ENCODE results near the gene CSNK1A1.

The CSNK1A1 gene

GRCh38 chr5:149594206-149594895 lies 43.1 kb upstream of the CSNK1A1 start:
- DNase-seq (ENCODE audit: low spot score) = no peak
- TF ChIP-seq, protein P1, sequence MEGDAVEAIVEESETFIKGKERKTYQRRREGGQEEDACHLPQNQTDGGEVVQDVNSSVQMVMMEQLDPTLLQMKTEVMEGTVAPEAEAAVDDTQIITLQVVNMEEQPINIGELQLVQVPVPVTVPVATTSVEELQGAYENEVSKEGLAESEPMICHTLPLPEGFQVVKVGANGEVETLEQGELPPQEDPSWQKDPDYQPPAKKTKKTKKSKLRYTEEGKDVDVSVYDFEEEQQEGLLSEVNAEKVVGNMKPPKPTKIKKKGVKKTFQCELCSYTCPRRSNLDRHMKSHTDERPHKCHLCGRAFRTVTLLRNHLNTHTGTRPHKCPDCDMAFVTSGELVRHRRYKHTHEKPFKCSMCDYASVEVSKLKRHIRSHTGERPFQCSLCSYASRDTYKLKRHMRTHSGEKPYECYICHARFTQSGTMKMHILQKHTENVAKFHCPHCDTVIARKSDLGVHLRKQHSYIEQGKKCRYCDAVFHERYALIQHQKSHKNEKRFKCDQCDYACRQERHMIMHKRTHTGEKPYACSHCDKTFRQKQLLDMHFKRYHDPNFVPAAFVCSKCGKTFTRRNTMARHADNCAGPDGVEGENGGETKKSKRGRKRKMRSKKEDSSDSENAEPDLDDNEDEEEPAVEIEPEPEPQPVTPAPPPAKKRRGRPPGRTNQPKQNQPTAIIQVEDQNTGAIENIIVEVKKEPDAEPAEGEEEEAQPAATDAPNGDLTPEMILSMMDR (IDR thresholded peaks at IDR 0.05; ENCODE audit: extremely low read depth, insufficient read depth, missing control alignments) = no peak
- in situ Hi-C loops (cut with MboI; ENCODE audit: low pct_unique_long_range_greater_than_20kb, low sequenced_read_pairs, unreplicated experiment) = no loop called here

DNA sequence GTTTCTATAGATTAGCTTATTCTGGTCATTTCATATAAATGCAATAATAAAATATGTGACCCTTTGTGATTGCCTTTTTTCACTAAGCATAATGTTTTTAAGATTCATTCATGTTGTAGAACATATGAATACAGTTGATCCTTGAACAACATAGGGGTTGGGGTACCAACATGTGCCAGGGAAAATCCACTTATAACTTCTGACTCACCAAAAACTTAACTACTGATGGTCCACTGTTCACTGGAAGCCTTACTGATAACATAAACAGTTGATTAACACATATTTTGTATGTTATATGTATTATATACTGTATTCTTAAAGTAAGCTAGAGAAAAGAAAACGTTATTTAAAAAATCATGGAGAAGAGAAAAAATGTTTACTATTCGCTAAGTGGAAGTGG lies 42.1 kb upstream of the CSNK1A1 start:
- TF ChIP-seq, protein P1 (IDR thresholded peaks at IDR 0.05; ENCODE audit: extremely low read depth, insufficient read depth, missing control alignments) = no peak
- in situ Hi-C loops (cut with MboI; ENCODE audit: low pct_unique_long_range_greater_than_20kb, low sequenced_read_pairs, unreplicated experiment) = no loop called here
- no peak for DNase-seq (ENCODE audit: low spot score)

DNA sequence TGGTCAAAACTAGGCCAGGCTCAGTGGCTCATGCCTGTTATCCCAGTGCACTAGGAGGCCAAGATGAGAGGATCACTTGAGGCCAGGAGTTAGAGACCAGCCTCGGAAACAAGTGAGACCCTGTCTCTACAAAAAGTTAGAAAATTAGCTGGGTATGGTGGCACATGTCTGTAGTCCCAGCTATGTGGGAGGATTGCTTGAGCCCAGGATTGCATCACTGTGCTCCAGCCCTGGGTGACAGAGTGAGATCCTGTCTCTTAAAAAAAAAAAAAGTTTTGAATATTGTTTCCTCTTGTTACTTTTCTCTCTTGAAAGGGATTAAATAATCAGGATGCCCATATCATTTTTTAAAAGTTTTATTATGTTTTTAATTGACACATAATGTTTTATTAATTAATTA lies 37.7 kb upstream of the CSNK1A1 start:
- no peak for DNase-seq (ENCODE audit: low spot score)
- in situ Hi-C loops (cut with MboI; ENCODE audit: low pct_unique_long_range_greater_than_20kb, low sequenced_read_pairs, unreplicated experiment) = no loop called here
- TF ChIP-seq, protein P1 (IDR thresholded peaks at IDR 0.05; ENCODE audit: extremely low read depth, insufficient read depth, missing control alignments) = no peak

GRCh38 chr5:149586708-149587318 lies 35.6 kb upstream of the CSNK1A1 start:
- in situ Hi-C loops (cut with MboI; ENCODE audit: low pct_unique_long_range_greater_than_20kb, low sequenced_read_pairs, unreplicated experiment) = no loop called here
- TF ChIP-seq, protein P1 (IDR thresholded peaks at IDR 0.05; ENCODE audit: extremely low read depth, insufficient read depth, missing control alignments) = no peak
- DNase-seq (ENCODE audit: low spot score) = no peak

- TF ChIP-seq, protein P1 (IDR thresholded peaks at IDR 0.05; ENCODE audit: extremely low read depth, insufficient read depth, missing control alignments) = no peak
- in situ Hi-C loops (cut with MboI; ENCODE audit: low pct_unique_long_range_greater_than_20kb, low sequenced_read_pairs, unreplicated experiment) = no loop called here
- DNase-seq (ENCODE audit: low spot score) = no peak
Observed at GRCh38 chr5:149585910-149586309, 34.7 kb upstream of the CSNK1A1 start.

GRCh38 chr5:149584121-149584520 lies 32.9 kb upstream of the CSNK1A1 start:
- TF ChIP-seq, protein P1 (IDR thresholded peaks at IDR 0.05; ENCODE audit: extremely low read depth, insufficient read depth, missing control alignments) = no peak
- DNase-seq (ENCODE audit: low spot score) = no peak
- in situ Hi-C loops (cut with MboI; ENCODE audit: low pct_unique_long_range_greater_than_20kb, low sequenced_read_pairs, unreplicated experiment) = no loop called here

Measured in GM13977 (cell line).